CD4-positive, alpha-beta T cell treated with Interferon gamma for 1 hour (primary cell): ENCODE measurements around the gene SORT1.
"Not testable (repeated sequence)": the region's sequence is repeated elsewhere in the genome, so short reads cannot be mapped to it uniquely, and the experiment has no call there.

Experiments used
- DNase-seq: peaks from one replicate; pipeline ENCODE4 v3.0.0-alpha.2; 2020

SORT1 gene

GRCh38 chr1:109397581-109398342 lies at the start of gene SORT1:
Gene SORT1 (minus strand): TSS chr1:109397918. CDS start chr1:109397892, 26 bp downstream.
- peak; percentile 53 for DNase-seq

- DNase-seq = not testable (repeated sequence)
Observed at GRCh38 chr1:109445949-109446695, 48.4 kb upstream of the SORT1 start.

GRCh38 chr1:109444346-109444745 lies 46.6 kb upstream of the SORT1 start:
- no peak for DNase-seq

- no peak for DNase-seq
Observed at GRCh38 chr1:109443476-109443875, 45.8 kb upstream of the SORT1 start.

GRCh38 chr1:109441069-109441468 lies 43.4 kb upstream of the SORT1 start:
- DNase-seq = no peak

- no peak for DNase-seq
Observed at GRCh38 chr1:109438798-109439297, 41.1 kb upstream of the SORT1 start.

GRCh38 chr1:109434484-109434883 lies 36.8 kb upstream of the SORT1 start:
- no peak for DNase-seq

GRCh38 chr1:109433322-109433721 lies 35.6 kb upstream of the SORT1 start:
- no peak for DNase-seq

GRCh38 chr1:109432336-109432735 lies 34.6 kb upstream of the SORT1 start:
- no peak for DNase-seq

GRCh38 chr1:109427171-109427467 lies 29.4 kb upstream of the SORT1 start:
- DNase-seq = no peak

GRCh38 chr1:109426281-109427170 lies 28.8 kb upstream of the SORT1 start, which contains the start of gene PSMA5:
Gene PSMA5 (minus strand): TSS chr1:109426448. CDS start chr1:109426330, 118 bp downstream.
- peak; percentile 97 for DNase-seq

- peak; percentile 64 for DNase-seq
Observed at GRCh38 chr1:109425391-109426280, 27.9 kb upstream of the SORT1 start.

GRCh38 chr1:109423498-109423897 lies 25.8 kb upstream of the SORT1 start:
- DNase-seq = no peak

- DNase-seq = no peak
Observed at GRCh38 chr1:109412551-109412950, 14.8 kb upstream of the SORT1 start.

GRCh38 chr1:109404838-109405237 lies 7.1 kb upstream of the SORT1 start:
- no peak for DNase-seq

- DNase-seq = no peak
Observed at GRCh38 chr1:109402025-109402424, 4.3 kb upstream of the SORT1 start.

GRCh38 chr1:109400035-109400655 lies 2.4 kb upstream of the SORT1 start:
- DNase-seq = no peak

GRCh38 chr1:109399326-109399957 lies 1.7 kb upstream of the SORT1 start:
- DNase-seq = no peak

GRCh38 chr1:109398343-109399225 lies 866 bp upstream of the SORT1 start:
- DNase-seq = no peak
